CD8-positive, alpha-beta memory T cell (primary cell): ENCODE results near the gene NOP58. TPM values are rescaled to one million over a fixed set of nuclear protein-coding genes. Genes with fewer than 3 reads are reported as not detected.
"Not testable (repeated sequence)": the region's sequence is repeated elsewhere in the genome, so short reads cannot be mapped to it uniquely, and the experiment has no call there.

Experiments used
- CTCF ChIA-PET: fragments of 350-600 bp; sonication (Branson Sonifier 250); formaldehyde crosslinking; loops from one replicate; lab custom pipeline; 2021; ENCODE audit warnings: antibody characterized with exemption; lab: Charles Lee
- POLR2A ChIA-PET: fragments of 350-600 bp; sonication (Branson Sonifier 250); formaldehyde crosslinking; loops from one replicate; lab custom pipeline; 2021; ENCODE audit warnings: antibody characterized with exemption; lab: Charles Lee
- DNase-seq, 5 donors: peaks; one replicate each; pipeline versions ENCODE4 v3.0.0 to v3.0.0-alpha.2; 2020 to 2022; ENCODE audit warnings: mixed read lengths in 1 of 5
- H3K27ac ChIP-seq: one replicate; pipeline ENCODE4 v1.7.0; 2013; ENCODE audit warnings: low read depth, mild to moderate bottlenecking, low read length, moderate library complexity
- H3K27me3 ChIP-seq: 2 replicates; pipeline ENCODE4 v1.7.0; 2013; ENCODE audit warnings: low read length, mild to moderate bottlenecking; ENCODE audit not compliant: insufficient read depth, poor library complexity, severe bottlenecking
- H3K36me3 ChIP-seq: 2 replicates; pipeline ENCODE4 v1.7.0; 2013; ENCODE audit warnings: mild to moderate bottlenecking, low read length, moderate library complexity; ENCODE audit not compliant: insufficient read depth
- H3K4me1 ChIP-seq: 2 replicates; pipeline ENCODE4 v1.7.0; 2013; ENCODE audit warnings: mild to moderate bottlenecking, low read length, moderate library complexity; ENCODE audit not compliant: insufficient read depth
- H3K4me3 ChIP-seq: 2 replicates; pipeline ENCODE4 v1.7.0; 2013; ENCODE audit warnings: mild to moderate bottlenecking, low read length
- H3K9me3 ChIP-seq: 2 replicates; pipeline ENCODE4 v1.7.0; 2013; ENCODE audit warnings: mild to moderate bottlenecking, low read length
- H3K27ac Mint-ChIP-seq, 8 donors: one replicate each; pipeline ENCODE4 v1.8.0; 2020 to 2021; ENCODE audit warnings: mixed read lengths in 8 of 8, mild to moderate bottlenecking in 6 of 8, inconsistent platforms in 3 of 8, moderate library complexity in 3 of 8
- H3K27me3 Mint-ChIP-seq, 2 donors: one replicate each; pipeline ENCODE4 v1.8.0; 2020 to 2021; ENCODE audit warnings: mixed read lengths in 2 of 2, mild to moderate bottlenecking in 1 of 2, moderate library complexity in 1 of 2
- H3K36me3 Mint-ChIP-seq, 3 donors: one replicate each; pipeline ENCODE4 v1.8.0; 2020 to 2021; ENCODE audit warnings: mixed read lengths in 3 of 3, inconsistent platforms in 1 of 3, mild to moderate bottlenecking in 1 of 3
- H3K4me1 Mint-ChIP-seq, 3 donors: one replicate each; pipeline ENCODE4 v1.8.0; 2020 to 2021; ENCODE audit warnings: mixed read lengths in 3 of 3, inconsistent platforms in 1 of 3, mild to moderate bottlenecking in 1 of 3
- H3K4me3 Mint-ChIP-seq, 7 donors: one replicate each; pipeline ENCODE4 v1.8.0; 2020 to 2021; ENCODE audit warnings: mixed read lengths in 7 of 7, mild to moderate bottlenecking in 6 of 7, moderate library complexity in 4 of 7, inconsistent platforms in 2 of 7
- H3K9me3 Mint-ChIP-seq, 5 donors: one replicate each; pipeline ENCODE4 v1.8.0; 2020 to 2022; ENCODE audit warnings: mixed read lengths in 5 of 5, mild to moderate bottlenecking in 3 of 5, moderate library complexity in 2 of 5, inconsistent platforms in 1 of 5
- polyA plus RNA-seq: library from polyadenylated mRNA; unstranded; fragments of 300-500 nt; fragmentation: Illumina TruSeq; gene quantifications from one replicate; pipeline ENCODE4 v1.2.3, GENCODE V29; 2021
- total RNA-seq, 2 experiments: library from RNA; stranded (reverse); gene quantifications; one replicate each; pipeline ENCODE4 v1.2.3, GENCODE V29; 2021

NOP58 gene
- total and polyA plus RNA-seq, 3 experiments from 2014 or later: 94.3 to 221 (median 216) TPM

- CTCF ChIA-PET: no interaction called here
- no peaks in the 10 kb centered on the region for H3K36me3 ChIP-seq
- H3K27ac Mint-ChIP-seq: no peak overlapping the region
- peaks cover 2% of the 10 kb centered on the region for H3K27me3 ChIP-seq
- peaks cover 0 to 8% (median 0%) of the 10 kb centered on the region in 3 donors for H3K36me3 Mint-ChIP-seq
- no peaks in the 10 kb centered on the region for H3K4me1 ChIP-seq
- DNase-seq: no peak
- H3K4me1 Mint-ChIP-seq: no peaks in the 10 kb centered on the region
- H3K4me3 Mint-ChIP-seq: no peak overlapping the region
- no peaks in the 10 kb centered on the region for H3K9me3 Mint-ChIP-seq
- no peak overlapping the region for H3K27ac ChIP-seq
- H3K4me3 ChIP-seq: no peak overlapping the region
- POLR2A ChIA-PET: no interaction called here
- peaks cover 8 to 19% of the 10 kb centered on the region in 2 donors for H3K27me3 Mint-ChIP-seq
- no peaks in the 10 kb centered on the region for H3K9me3 ChIP-seq
Measured at GRCh38 chr2:202251494-202251893, 14.1 kb upstream of the NOP58 start.

DNA sequence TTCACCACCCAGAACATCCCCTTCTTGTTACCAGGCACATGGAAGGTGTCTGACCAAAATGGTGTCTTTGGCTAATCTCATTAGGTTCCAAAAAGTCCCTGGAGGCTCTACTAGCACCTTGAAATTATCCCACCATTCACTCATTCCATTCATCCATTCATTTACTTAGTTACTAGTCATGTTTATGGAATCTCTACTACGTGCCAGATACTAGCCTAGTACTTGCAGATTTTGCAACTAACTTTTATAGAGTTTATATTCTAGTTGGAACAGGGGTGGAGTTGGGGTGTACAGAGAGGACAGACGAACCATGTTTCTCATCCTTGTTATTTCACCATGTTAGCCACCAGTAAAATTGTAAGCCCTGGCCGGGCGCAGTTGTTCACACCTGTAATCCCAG is 4.0 kb upstream of the NOP58 start:
- Histone ChIP-seq H3K27ac (no peak overlapping the region), H3K4me1 (no peaks in the 10 kb centered on the region), H3K9me3 (no peaks in the 10 kb centered on the region), H3K27me3 (no peaks in the 10 kb centered on the region), H3K36me3 (no peaks in the 10 kb centered on the region), H3K4me3 (no peak overlapping the region)
- Mint-ChIP-seq H3K27ac (no peak overlapping the region), H3K36me3 (no peaks in the 10 kb centered on the region), H3K4me3 (peak overlapping the region in 1 of 7 donors; percentile 27), H3K9me3 (no peaks in the 10 kb centered on the region), H3K27me3 (peaks cover 0 to 8% of the 10 kb centered on the region in 2 donors), H3K4me1 (no peaks in the 10 kb centered on the region)
- ChIA-PET POLR2A (no interaction called here), CTCF (no interaction called here)
- no peak for DNase-seq

- H3K36me3 ChIP-seq: no peaks in the 10 kb centered on the region
- H3K4me1 Mint-ChIP-seq: peaks cover 36 to 44% (median 39%) of the 10 kb centered on the region in 3 donors
- ChIA-PET CTCF (interaction anchor here (0.6 kb wide), 1 partner anchor 21 kb away, joined by 3 read pairs; no protein-coding TSS in a partner anchor), POLR2A (interaction anchor here (0.6 kb wide), 1 partner anchor 21 kb away, joined by 3 read pairs; no protein-coding TSS in a partner anchor)
- H3K27ac Mint-ChIP-seq: peak overlapping the region in 4 of 8 donors; percentile 58 to 85 (median 69)
- H3K4me1 ChIP-seq: peaks cover 44% of the 10 kb centered on the region
- H3K4me3 ChIP-seq: peak overlapping the region; percentile 99
- H3K36me3 Mint-ChIP-seq: peaks cover 0 to 8% (median 0%) of the 10 kb centered on the region in 3 donors
- no peaks in the 10 kb centered on the region for H3K9me3 ChIP-seq
- no peaks in the 10 kb centered on the region for H3K9me3 Mint-ChIP-seq
- DNase-seq: no peak
- H3K27me3 ChIP-seq: no peaks in the 10 kb centered on the region
- H3K27me3 Mint-ChIP-seq: no peaks in the 10 kb centered on the region
- no peak overlapping the region for H3K4me3 Mint-ChIP-seq
- H3K27ac ChIP-seq: peak overlapping the region; percentile 99
Measured at GRCh38 chr2:202267495-202267894, 1.9 kb downstream of the NOP58 start.

DNA sequence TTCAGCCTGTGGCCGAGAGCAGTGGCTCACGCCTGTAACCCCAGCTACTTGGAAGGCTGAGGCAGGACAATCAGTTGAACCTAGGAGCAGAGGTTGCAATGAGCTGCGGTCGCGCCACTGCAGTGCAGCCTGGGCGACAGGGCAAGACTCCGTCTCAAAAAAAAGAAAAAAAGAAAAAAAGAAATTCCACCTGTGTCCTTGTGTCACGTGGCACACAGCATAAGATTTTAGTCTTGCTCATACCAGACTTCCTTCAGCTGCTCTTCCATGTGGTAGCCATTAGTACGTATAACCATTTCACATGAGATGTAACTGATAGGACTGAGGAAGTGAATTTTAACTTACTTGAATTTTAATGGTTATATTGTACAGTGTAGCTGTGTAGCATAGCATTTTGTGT is 4.0 kb downstream of the NOP58 start:
- H3K9me3 ChIP-seq: no peaks in the 10 kb centered on the region
- H3K27ac ChIP-seq: no peak overlapping the region
- Mint-ChIP-seq H3K36me3 (peaks cover 0 to 10% (median 0%) of the 10 kb centered on the region in 3 donors), H3K27me3 (no peaks in the 10 kb centered on the region), H3K4me1 (peaks cover 45 to 59% (median 49%) of the 10 kb centered on the region in 3 donors), H3K9me3 (no peaks in the 10 kb centered on the region), H3K4me3 (peak overlapping the region; percentile 66 to 86 (median 77)), H3K27ac (peak overlapping the region; percentile 20 to 86 (median 75))
- CTCF ChIA-PET: no interaction called here
- H3K36me3 ChIP-seq: no peaks in the 10 kb centered on the region
- H3K4me1 ChIP-seq: peaks cover 54% of the 10 kb centered on the region
- POLR2A ChIA-PET: interaction anchor here (0.6 to 0.7 kb wide), 2 partner anchors 489 to 1049 kb away, joined by 3 read pairs; partner anchors contain the start of gene ALS2
- no peak overlapping the region for H3K4me3 ChIP-seq
- DNase-seq: peak in 3 of 5 donors; percentile 10 to 38 (median 35)
- H3K27me3 ChIP-seq: no peaks in the 10 kb centered on the region

- Histone ChIP-seq H3K4me3 (no peak overlapping the region), H3K36me3 (peaks cover 5% of the 10 kb centered on the region), H3K4me1 (peaks cover 55% of the 10 kb centered on the region), H3K27ac (no peak overlapping the region), H3K27me3 (no peaks in the 10 kb centered on the region), H3K9me3 (no peaks in the 10 kb centered on the region)
- CTCF ChIA-PET: no interaction called here
- POLR2A ChIA-PET: interaction anchor here (0.5 to 0.7 kb wide), 2 partner anchors 9 to 41 kb away, joined by 3 read pairs; no protein-coding TSS in a partner anchor
- no peaks in the 10 kb centered on the region for H3K27me3 Mint-ChIP-seq
- H3K27ac Mint-ChIP-seq: peak overlapping the region; percentile 66 to 88 (median 78)
- H3K36me3 Mint-ChIP-seq: peaks cover 0 to 14% (median 2%) of the 10 kb centered on the region in 3 donors
- H3K9me3 Mint-ChIP-seq: no peaks in the 10 kb centered on the region
- H3K4me3 Mint-ChIP-seq: peak overlapping the region; percentile 66 to 86 (median 77)
- H3K4me1 Mint-ChIP-seq: peaks cover 47 to 64% (median 49%) of the 10 kb centered on the region in 3 donors
- no peak for DNase-seq
Measured at GRCh38 chr2:202270487-202270886, 4.9 kb downstream of the NOP58 start.

GRCh38 chr2:202276078-202276720 is 10.6 kb downstream of the NOP58 start:
- H3K4me1 Mint-ChIP-seq: peaks cover 36 to 53% (median 36%) of the 10 kb centered on the region in 3 donors
- POLR2A ChIA-PET: interaction anchor here (0.6 kb wide), 1 partner anchor 10 kb away, joined by 3 read pairs; no protein-coding TSS in a partner anchor

DNA sequence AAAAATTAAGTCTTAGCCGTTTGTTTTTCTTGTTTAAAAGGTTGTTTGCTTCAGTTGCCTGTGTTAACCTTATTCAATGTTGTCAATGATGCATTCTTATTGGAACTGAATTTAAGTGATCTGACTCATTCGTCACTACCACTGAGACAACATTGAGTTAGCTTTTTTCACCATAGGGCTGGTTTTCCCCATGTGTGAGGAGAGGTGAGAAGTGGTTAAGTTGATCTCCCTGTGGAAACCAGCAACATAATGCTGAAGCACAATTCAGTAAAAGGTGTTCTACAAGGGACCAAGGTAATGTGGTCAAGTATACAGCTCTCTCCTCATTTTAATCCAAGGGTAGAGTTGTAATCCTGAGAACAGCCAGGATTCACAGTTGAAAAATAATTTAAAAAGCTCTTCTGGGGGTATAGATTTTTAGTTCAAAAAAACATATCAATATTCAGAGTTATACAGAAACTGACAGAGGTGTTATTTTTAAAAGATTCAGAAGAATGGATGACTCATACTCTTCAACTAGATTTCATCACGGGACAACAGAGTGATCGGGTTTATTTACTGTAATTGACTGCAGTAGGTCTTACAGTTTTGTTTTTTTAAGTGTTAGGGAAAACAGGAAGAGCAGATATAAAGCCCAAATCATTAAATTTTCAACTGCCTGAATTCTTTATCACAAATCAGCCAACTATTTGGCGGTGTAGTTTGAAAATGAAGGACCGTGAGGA is 12.6 kb downstream of the NOP58 start:
- POLR2A ChIA-PET: interaction anchor here (0.6 kb wide), 1 partner anchor 21 kb away, joined by 6 read pairs; no protein-coding TSS in a partner anchor
- peaks cover 0 to 66% (median 17%) of the 10 kb centered on the region in 3 donors for H3K36me3 Mint-ChIP-seq
- peak overlapping the region in 5 of 8 donors; percentile 52 to 70 (median 63) for H3K27ac Mint-ChIP-seq
- DNase-seq: no peak
- no peaks in the 10 kb centered on the region for H3K9me3 Mint-ChIP-seq
- no peak overlapping the region for H3K4me3 ChIP-seq
- peaks cover 48% of the 10 kb centered on the region for H3K36me3 ChIP-seq
- H3K4me1 Mint-ChIP-seq: peaks cover 17 to 35% (median 22%) of the 10 kb centered on the region in 3 donors
- H3K9me3 ChIP-seq: no peaks in the 10 kb centered on the region
- H3K27me3 ChIP-seq: no peaks in the 10 kb centered on the region
- CTCF ChIA-PET: no interaction called here
- H3K27ac ChIP-seq: no peak overlapping the region
- no peaks in the 10 kb centered on the region for H3K27me3 Mint-ChIP-seq
- peaks cover 6% of the 10 kb centered on the region for H3K4me1 ChIP-seq
- peak overlapping the region in 1 of 7 donors; percentile 9 for H3K4me3 Mint-ChIP-seq

More at GRCh38 chr2:202276078-202276720, 10.6 kb downstream of the NOP58 start:
- H3K36me3 Mint-ChIP-seq: peaks cover 0 to 52% (median 13%) of the 10 kb centered on the region in 3 donors
- H3K4me3 Mint-ChIP-seq, H3K27ac ChIP-seq, H3K27me3 ChIP-seq, H3K9me3 ChIP-seq, H3K27me3 Mint-ChIP-seq, CTCF ChIA-PET, H3K4me3 ChIP-seq, H3K9me3 Mint-ChIP-seq, DNase-seq: not testable (repeated sequence)
- peaks cover 24% of the 10 kb centered on the region for H3K4me1 ChIP-seq
- H3K36me3 ChIP-seq: peaks cover 35% of the 10 kb centered on the region
- peak overlapping the region in 3 of 8 donors; percentile 11 to 86 (median 72) for H3K27ac Mint-ChIP-seq
